Forelimb muscle (tissue), 1 donor: ENCODE measurements around the gene FASLG. TPM values are rescaled to one million over a fixed set of nuclear protein-coding genes. Genes with fewer than 3 reads are reported as not detected.
"Not testable (repeated sequence)": the region's sequence is repeated elsewhere in the genome, so short reads cannot be mapped to it uniquely, and the experiment has no call there.

ENCODE experiments used
- DNase-seq: peaks from one replicate; pipeline ENCODE4 v3.0.0-alpha.2; 2013; ENCODE audit warnings: low read depth
- polyA plus RNA-seq: library from polyadenylated mRNA; unstranded; fragments of 120-200 nt; gene quantifications from one replicate; pipeline ENCODE4 v1.2.1, GENCODE V29; 2013; ENCODE audit not compliant: insufficient read length

Gene FASLG
- polyA plus RNA-seq, 1 donor, result 0.25 TPM

DNA sequence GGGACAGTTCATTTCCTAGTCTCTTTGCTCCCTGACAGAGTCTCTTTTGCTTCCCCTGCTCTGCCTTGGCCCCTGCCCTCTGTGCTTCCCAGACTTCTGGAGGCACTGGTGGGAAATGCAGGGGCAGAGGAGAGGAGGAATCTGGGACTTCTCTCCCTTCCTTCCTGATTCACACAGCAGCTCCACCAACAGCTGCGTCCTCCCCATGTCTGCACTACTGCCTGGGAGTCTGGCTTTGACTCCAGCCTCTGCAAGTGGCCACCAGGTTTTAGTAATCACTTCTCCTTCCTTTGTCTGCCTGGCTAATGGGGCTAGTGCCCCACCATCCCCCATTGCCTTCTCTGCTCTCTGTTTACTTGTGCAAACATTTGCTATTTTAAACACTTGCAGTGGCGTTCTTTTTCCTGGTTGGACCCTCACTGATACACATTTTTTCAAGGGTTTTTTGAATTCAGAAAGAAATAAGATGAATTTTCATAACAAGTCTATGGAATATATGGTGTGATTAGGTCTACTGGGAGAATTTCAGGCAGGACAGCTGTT is 21.9 kb downstream of the FASLG start:
- no peak for DNase-seq

DNA sequence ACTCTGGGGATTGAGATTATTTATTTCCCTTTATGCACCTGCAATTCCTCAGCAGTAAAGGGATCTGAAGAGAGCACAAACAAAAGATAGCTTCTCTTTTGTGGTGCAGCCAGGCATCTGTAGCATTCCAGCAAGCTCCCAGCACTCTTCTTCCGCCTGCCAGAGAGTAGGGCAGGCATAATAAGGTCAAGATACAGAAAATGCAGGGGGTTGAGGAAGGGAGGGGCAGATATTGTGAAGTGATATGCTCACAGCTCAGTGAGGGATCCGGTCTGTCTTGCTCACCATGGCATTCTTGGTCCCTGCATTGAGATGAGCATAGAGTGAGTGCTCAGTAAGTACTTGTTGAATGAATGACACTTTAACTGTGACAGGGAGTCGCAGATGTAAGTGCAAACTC is 23.9 kb downstream of the FASLG start:
- DNase-seq, result no peak

DNA sequence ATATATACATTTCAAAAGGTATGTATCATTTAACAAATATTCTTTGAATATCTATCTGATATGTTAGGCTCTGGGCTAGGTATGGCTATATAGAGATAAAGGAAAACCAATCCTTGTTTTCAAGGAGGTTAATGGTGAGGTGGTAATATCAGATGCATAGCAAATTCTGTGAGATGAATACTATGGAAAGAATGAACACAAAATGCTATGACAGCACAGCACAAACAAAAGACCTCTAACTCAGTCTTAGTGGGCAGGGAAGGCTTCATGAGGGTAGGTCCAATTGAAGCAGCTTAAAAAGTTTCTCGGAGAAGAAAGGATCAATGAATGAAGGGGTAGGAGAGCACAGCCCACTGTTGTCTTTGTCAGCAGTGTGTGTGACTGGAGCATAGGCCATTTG is 27.2 kb downstream of the FASLG start:
- DNase-seq, result no peak

DNA sequence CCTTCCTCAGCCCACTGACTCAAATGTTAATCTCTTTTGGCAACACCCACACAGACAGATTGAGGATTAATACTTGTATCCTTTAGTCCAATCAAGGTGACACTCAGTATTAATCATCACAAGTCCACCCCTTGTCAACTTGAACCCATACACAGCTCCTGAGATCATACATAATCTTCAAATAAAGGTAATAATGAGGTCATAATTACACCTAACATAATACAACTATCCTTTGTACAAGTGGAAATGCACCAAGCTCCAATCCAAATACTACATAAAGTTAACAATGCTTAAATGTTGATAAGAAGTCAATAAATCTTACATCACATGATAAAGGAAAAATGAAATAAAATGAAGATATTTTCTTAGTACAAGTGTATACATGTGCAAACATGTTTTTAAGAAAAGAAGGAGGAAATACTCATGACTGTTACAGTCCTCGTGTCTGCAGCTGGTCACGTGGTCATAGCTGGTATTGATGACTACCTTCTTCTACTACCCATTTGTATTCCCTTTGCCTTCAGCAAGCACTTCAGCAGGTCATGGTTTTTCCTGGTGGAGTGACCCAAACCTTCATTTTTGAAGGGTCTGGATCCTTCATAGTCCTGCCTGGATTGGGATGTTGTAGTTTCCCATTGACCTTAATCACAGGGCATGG is 29.7 kb downstream of the FASLG start:
- DNase-seq, result not testable (repeated sequence)

DNA sequence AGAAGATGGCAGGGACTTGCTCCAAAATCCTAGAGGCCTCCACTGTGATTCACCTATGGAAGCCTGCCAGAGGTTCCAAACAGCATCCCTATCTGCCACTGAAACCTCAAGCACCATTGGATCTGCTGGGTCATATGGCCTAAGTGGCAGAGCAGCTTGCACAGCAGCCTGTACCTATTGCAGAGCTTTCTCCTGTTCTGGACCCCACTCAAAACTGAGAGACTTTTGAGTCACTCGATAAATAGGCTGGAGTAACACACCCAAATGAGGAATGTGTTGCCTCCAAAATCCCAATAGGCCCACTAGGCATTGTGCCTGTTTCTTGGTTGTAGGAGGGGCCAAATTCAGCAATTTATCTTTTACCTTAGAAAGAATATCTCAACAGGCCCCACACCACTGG is 32.0 kb downstream of the FASLG start:
- not testable (repeated sequence) for DNase-seq

DNA sequence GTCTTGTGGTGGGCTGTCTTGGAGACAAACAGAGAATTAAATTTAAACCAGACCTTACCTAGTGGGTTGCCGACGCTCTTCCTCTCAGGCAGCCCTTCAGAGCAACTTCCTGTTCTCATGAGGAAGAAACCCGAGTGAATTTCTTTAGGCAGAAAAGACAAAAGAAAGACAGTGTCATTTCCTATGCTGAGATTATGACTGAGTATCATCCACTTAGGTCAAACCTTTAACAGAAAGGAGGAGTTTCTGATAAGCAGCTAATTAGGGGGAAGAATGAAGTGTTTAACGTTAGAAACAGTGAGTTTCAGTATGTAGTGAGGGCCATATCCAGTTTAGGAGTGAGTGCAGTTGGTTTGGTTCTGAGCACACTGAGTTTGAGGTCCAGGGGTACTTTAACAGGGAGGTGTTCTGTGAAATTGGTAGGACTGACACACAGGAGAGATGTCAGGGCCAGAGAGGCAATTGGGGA is 38.7 kb downstream of the FASLG start:
- DNase-seq, result no peak

DNA sequence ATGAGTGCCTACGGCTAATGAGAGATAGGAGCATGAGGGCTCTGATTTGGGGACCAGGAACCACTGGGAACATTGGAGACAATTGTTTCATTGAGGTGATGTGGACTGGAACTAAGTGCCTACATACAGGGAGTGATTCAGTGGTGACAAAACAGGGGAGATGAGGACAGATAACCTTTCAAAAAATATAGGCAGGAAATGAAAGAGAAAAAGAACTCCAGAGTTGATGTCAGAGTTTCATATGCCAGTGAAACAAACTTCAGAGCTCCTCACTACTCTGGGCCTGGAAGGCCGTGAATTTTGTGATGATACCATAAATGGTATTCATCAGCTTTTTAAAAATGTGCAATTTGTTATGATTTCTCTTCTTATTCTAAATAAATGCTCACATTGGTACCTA is 39.3 kb downstream of the FASLG start:
- no peak for DNase-seq

DNA sequence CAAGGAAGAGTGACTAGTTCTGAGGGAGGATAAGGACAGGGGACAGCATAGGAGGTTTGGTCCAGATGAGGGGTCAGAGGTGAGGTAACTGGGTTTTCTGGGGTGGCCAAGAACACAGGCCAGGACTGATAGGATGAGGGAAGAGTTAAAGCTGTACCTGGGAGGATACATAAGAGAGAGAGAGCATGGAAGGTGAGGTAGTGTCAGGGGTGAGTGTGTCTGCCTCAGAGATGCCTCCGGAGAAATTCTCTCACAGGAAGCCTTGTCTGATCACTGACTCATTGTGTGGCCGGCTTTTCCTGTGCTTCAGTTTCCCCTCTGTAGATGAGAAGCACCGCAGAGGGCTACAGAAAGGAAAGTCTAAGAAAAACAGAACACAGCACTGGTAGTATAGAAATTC is 40.2 kb downstream of the FASLG start:
- DNase-seq, result no peak

DNA sequence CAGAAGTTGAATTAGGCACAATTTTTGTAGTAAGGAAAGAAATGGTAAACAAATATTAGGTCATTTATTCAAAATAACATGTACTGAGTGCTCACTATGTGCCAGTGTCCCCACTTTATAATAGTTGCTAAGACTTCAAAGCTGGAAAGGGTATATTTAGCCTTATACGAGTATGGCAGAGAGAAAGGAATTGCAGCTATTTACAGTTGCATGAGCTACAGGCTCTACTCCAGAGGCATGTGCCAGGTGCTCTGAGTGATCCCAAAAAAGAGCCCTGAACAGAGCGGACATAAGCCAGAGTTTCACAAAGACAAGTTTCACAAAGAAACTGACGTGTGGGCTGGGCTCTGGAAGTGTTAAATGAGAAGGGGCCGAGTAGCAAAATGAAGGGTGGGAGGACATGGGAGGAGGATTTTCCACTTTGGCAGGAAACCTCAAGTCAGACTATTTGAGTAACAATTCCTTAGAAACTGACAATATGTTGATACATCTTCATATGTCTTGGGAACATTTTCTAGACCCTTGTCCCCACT is 40.9 kb downstream of the FASLG start:
- no peak for DNase-seq

DNA sequence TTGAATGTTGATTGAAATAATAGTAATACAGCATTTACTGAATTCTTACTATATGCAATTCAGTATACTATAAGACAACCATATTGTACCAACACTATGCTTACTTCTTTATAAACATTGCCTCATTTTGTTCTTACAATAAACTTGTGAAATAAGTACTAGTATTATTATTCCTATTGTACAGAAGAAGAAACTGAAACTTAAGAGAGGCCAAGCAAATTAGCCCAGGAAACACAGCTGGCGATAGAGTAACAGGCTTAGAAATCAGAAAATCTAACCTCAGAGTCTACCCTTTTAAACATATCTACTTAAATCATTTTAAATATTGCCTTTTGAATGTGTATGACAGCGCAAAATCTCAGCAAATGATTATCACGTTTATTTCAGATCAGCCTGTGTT is 41.7 kb downstream of the FASLG start:
- DNase-seq, result no peak

DNA sequence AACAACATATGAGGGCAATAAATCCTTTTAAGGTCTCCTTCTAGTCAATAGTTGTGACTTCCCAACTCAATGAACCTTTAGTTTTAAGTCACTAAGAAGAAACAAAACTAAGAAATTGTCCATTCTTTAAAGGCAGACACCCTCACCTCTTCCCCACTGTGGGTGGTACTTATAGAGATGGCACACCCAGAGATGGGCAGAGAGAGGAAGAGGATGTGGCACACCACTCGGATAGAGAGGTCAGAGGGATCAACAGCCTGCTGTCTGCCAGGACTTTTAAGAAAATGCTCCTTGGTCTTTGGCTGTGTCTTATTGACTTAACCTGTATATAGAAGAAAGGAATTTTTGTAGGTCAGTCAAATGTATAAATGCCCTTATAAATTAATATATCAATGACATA is 45.1 kb downstream of the FASLG start:
- no peak for DNase-seq

DNA sequence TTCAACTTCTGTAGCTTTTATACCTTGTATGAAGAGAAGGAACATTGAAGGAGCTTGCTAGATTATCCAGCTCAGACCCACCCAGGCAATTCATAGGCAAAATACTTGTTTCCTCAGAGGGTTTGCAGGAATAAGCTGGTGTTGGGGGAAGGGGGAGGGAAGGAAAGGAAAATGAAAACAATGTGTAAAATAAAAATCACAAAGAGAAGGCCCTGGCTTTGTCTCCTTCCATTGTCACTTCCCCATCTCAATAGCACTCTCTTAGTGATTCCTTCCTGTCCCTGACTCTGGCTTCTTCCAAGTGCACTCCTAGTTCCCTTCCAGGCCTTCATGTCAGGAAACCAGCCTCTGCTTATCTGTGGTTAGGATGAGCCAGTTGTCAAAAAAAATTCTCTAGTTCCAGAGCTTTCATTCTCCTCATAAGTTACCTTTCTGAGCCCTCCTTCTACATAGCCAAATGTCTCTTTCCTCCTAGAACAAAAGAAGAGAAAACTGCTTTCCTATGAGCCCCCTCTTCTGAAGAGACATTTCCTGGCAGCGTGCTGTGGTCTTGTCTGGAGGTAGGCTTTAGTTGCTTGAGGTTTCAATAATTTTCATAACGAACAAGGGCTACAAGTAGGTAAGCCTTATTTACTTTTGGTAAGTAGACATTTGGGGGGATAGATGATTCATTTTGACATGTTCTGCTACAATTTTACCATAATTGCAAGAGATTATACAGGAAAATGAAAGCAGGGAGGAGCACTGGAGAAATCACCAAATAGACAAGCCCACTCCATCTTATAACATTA is 45.7 kb downstream of the FASLG start:
- DNase-seq, result no peak

DNA sequence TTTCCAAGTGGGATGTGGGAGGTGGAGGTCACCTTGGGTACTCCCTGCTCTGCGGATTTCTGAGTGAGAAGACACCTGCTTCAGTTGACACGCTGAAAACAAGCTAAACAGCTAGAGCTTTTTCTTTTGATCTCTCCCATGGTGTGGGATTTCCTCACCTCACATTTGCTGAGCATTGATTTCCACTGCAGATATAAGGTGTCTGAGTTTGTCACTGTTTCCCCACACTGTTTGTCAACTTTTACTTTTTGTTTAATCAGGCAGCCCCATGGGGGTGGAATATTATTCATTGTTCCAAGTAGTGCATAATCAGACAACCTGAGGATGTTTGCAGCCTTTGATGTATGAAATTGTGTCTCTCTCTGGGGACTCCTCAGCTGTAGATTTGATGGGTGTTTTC is 49.5 kb downstream of the FASLG start:
- no peak for DNase-seq

DNA sequence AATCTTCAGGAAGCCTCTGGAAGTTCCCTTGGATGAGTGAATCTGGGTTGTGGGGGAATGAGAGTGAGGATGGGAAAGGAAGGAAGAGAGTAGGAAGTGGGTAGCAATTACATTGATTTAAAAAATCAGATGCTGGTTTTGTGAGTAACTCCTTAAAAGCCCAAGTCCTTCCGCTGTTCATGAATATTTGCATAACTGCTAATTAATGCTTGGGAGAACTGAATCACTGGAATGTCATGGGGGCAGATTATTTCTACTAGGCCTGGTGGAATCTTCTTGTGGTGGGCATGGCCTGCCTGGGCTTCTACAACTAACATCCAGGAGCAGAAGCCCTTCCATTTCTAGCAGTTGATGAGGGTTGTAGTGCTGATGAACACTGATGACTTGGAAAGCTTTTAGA is 52.7 kb downstream of the FASLG start:
- no peak for DNase-seq

DNA sequence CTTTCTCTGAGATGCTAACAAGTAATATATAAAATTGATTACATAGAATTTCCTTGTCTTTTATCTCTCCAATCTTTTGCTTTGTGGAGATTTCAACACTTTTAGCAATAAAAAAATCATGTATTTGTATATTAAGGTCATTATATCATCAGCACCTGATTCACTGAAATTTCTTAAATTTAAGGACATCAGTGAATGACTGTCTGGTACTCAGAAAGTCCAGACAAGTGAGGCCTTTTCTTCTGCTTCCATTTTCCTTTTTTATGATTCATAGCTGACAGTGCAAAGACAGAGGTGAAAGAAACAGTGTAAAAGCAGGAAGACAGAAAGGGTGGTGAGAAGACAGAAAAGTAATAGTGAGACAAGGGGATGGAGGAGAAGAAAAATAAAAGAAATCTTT is 54.6 kb downstream of the FASLG start:
- no peak for DNase-seq

Other genes starting within 250 kb of the FASLG start
- gene C1orf105, start 238.4 kb upstream of the FASLG start, polyA plus RNA-seq, result 142 TPM
- 24.9 TPM for gene PIGC, start 215.0 kb upstream of the FASLG start, polyA plus RNA-seq
- 36.1 TPM for gene SUCO, start 126.0 kb upstream of the FASLG start, polyA plus RNA-seq